HG03039 (cell line): ENCODE measurements around the gene CASP12.
"Not testable (repeated sequence)": the region's sequence is repeated elsewhere in the genome, so short reads cannot be mapped to it uniquely, and the experiment has no call there.

Experiments used
- ATAC-seq: cut with Tn5 transposase; IDR thresholded peaks from one replicate; pipeline ENCODE4 v1.9.1; 2021; ENCODE audit warnings: mild to moderate bottlenecking, moderate library complexity; ENCODE audit not compliant: unreplicated experiment

The CASP12 gene

GRCh38 chr11:104897891-104898684, at the start of gene CASP12:
Gene CASP12, minus strand, starts transcription at chr11:104898460.
- ATAC-seq: no peak

- peak; percentile 85 for ATAC-seq
These were observed 48.6 kb upstream of the CASP12 start for GRCh38 chr11:104946907-104947306.

- ATAC-seq: no peak
These were observed 45.8 kb upstream of the CASP12 start for GRCh38 chr11:104944076-104944475.

- ATAC-seq: no peak
These were observed 45.3 kb upstream of the CASP12 start for GRCh38 chr11:104943561-104943960.

GRCh38 chr11:104934594-104934993, 36.3 kb upstream of the CASP12 start:
- no peak for ATAC-seq

GRCh38 chr11:104934073-104934472, 35.8 kb upstream of the CASP12 start:
- not testable (repeated sequence) for ATAC-seq

- no peak for ATAC-seq
These were observed 30.6 kb upstream of the CASP12 start for GRCh38 chr11:104928811-104929210.

GRCh38 chr11:104926771-104927611, 28.7 kb upstream of the CASP12 start:
- ATAC-seq: no peak

GRCh38 chr11:104925850-104926249, 27.6 kb upstream of the CASP12 start:
- no peak for ATAC-seq

GRCh38 chr11:104918113-104918824, 20.0 kb upstream of the CASP12 start:
- ATAC-seq: no peak

GRCh38 chr11:104917271-104918112, 19.2 kb upstream of the CASP12 start:
- ATAC-seq: no peak

GRCh38 chr11:104916442-104916841, 18.2 kb upstream of the CASP12 start:
- no peak for ATAC-seq

- no peak for ATAC-seq
These were observed 13.8 kb upstream of the CASP12 start for GRCh38 chr11:104912102-104912501.

GRCh38 chr11:104908186-104908531, 9.9 kb upstream of the CASP12 start:
- ATAC-seq: no peak

- ATAC-seq: no peak
These were observed 9.4 kb upstream of the CASP12 start for GRCh38 chr11:104907521-104908185.

- ATAC-seq: no peak
These were observed 7.0 kb upstream of the CASP12 start for GRCh38 chr11:104905271-104905670.

- ATAC-seq: no peak
These were observed 966 bp upstream of the CASP12 start for GRCh38 chr11:104899226-104899625.

- ATAC-seq: no peak
These were observed 389 bp upstream of the CASP12 start for GRCh38 chr11:104898685-104899013.

GRCh38 chr11:104895634-104896033, 2.6 kb downstream of the CASP12 start:
- no peak for ATAC-seq

- no peak for ATAC-seq
These were observed 4.4 kb downstream of the CASP12 start for GRCh38 chr11:104893876-104894275.
